Tibial nerve (tissue), 3 donors: ENCODE results near the gene SALL1.

ENCODE experiments used
- POLR2A ChIP-seq, 2 donors: fragments of 450-650 bp; IDR thresholded peaks; one replicate each; pipeline ENCODE4 v1.6.1; 2017; ENCODE audit warnings: antibody characterized with exemption in 2 of 2, mild to moderate bottlenecking in 2 of 2, moderate library complexity in 2 of 2
- TF ChIP-seq, protein P1 (sequence below), 5 experiments: fragments of 200-600 bp in 3 of 5; fragments of 450-650 bp in 2 of 5; sonication (generic) in 3 of 5; IDR thresholded peaks; one replicate each; pipeline ENCODE4 v1.5.1; 2016 to 2019; ENCODE audit warnings: antibody characterized with exemption in 5 of 5, mild to moderate bottlenecking in 3 of 5, moderate library complexity in 2 of 5

DNA sequence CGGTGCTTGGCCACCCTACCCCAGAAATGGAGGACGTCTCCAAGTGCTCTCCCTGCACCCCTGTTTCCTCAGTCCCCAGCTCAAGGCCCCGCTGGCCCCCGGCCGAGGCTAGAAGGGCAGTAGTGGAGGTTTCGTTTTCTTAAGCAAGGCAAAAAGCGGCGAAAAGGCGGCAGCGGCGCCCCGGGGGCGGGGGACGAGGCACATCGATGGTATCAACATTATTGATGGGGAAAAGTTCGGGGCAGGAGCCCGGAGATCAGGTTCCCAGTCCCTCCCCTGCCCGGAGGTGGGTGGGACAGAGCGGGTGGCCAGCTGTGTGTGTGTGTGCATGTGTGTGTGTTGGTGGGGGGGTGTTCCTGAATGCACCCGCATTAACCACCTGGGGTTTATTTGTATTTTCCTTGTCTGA lies 4.1 kb upstream of the SALL1 start:
- TF ChIP-seq, protein P1, sequence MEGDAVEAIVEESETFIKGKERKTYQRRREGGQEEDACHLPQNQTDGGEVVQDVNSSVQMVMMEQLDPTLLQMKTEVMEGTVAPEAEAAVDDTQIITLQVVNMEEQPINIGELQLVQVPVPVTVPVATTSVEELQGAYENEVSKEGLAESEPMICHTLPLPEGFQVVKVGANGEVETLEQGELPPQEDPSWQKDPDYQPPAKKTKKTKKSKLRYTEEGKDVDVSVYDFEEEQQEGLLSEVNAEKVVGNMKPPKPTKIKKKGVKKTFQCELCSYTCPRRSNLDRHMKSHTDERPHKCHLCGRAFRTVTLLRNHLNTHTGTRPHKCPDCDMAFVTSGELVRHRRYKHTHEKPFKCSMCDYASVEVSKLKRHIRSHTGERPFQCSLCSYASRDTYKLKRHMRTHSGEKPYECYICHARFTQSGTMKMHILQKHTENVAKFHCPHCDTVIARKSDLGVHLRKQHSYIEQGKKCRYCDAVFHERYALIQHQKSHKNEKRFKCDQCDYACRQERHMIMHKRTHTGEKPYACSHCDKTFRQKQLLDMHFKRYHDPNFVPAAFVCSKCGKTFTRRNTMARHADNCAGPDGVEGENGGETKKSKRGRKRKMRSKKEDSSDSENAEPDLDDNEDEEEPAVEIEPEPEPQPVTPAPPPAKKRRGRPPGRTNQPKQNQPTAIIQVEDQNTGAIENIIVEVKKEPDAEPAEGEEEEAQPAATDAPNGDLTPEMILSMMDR (IDR thresholded peaks at IDR 0.05) = no peak
- TF ChIP-seq POLR2A (IDR thresholded peaks at IDR 0.05) = no peak
